ENCODE data around the gene C17orf50. TPM values are rescaled to one million over a fixed set of nuclear protein-coding genes. Genes with fewer than 3 reads are reported as not detected.

Gene C17orf50
- total and polyA plus RNA-seq, 8 donors: 0.12 to 0.28 (median 0.17) TPM; not detected in 5

GRCh38 chr17:35791681-35792350 is 31.1 kb downstream of the C17orf50 start:
- Histone ChIP-seq H3K4me3 (no peak overlapping the region), H3K9me3 (no peaks in the 10 kb centered on the region), H3K4me1 (no peaks in the 10 kb centered on the region), H3K27me3 (no peaks in the 10 kb centered on the region), H3K36me3 (no peaks in the 10 kb centered on the region), H3K27ac (no peak overlapping the region)
- 56 to 60% methylated on average over 9 of the region's 9 CpGs for WGBS, 2 donors
- ATAC-seq (no peak), FAIRE-seq (no peak), DNase-seq (no peak)
- TF ChIP-seq, protein P1, sequence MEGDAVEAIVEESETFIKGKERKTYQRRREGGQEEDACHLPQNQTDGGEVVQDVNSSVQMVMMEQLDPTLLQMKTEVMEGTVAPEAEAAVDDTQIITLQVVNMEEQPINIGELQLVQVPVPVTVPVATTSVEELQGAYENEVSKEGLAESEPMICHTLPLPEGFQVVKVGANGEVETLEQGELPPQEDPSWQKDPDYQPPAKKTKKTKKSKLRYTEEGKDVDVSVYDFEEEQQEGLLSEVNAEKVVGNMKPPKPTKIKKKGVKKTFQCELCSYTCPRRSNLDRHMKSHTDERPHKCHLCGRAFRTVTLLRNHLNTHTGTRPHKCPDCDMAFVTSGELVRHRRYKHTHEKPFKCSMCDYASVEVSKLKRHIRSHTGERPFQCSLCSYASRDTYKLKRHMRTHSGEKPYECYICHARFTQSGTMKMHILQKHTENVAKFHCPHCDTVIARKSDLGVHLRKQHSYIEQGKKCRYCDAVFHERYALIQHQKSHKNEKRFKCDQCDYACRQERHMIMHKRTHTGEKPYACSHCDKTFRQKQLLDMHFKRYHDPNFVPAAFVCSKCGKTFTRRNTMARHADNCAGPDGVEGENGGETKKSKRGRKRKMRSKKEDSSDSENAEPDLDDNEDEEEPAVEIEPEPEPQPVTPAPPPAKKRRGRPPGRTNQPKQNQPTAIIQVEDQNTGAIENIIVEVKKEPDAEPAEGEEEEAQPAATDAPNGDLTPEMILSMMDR (IDR thresholded peaks at IDR 0.05): no peak
- intact Hi-C loops (cut with DNase I): no loop called here

DNA sequence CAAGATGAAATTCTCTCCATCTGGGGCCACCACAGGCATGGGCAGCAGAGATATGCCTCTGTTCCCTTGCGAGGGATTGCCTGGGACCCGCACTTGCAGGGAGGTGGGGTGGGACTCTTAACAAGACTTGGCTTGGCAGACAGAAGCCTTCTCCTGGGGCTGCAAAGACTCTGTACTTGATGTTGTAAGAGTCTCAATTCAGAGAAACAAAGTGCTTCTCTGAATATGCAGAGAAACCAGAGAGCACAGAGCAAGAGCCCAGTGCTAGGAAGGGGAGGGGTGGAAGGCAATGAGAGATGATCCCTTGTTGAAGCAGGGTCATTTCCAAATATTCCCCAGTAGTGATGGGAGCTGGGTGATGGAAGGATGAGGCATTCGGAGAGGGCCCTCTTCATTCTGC is 32.6 kb downstream of the C17orf50 start:
- intact Hi-C loops (cut with DNase I): no loop called here
- DNase-seq: no peak
- 66 to 82% methylated on average over 3 of the region's 3 CpGs for WGBS, 2 donors
- H3K4me1 ChIP-seq: no peaks in the 10 kb centered on the region
- H3K27ac ChIP-seq: no peak overlapping the region
- TF ChIP-seq, protein P1 (IDR thresholded peaks at IDR 0.05): no peak
- ATAC-seq: no peak
- H3K36me3 ChIP-seq: no peaks in the 10 kb centered on the region
- no peaks in the 10 kb centered on the region for H3K9me3 ChIP-seq
- H3K4me3 ChIP-seq: no peak overlapping the region
- peaks cover 0 to 2% (median 0%) of the 10 kb centered on the region in 4 donors for H3K27me3 ChIP-seq
- no peak for FAIRE-seq

GRCh38 chr17:35795007-35795870 is 34.6 kb downstream of the C17orf50 start, which contains the start of gene MMP28:
Gene MMP28, minus strand, starts transcription at chr17:35795641. Its CDS starts 264 bp downstream, at chr17:35795377.
- WGBS, 2 donors: 1 to 2% methylated on average over 36 to 89 of the region's 89 CpGs
- no peaks in the 10 kb centered on the region for H3K36me3 ChIP-seq
- intact Hi-C loops (cut with DNase I): no loop called here
- peaks cover 0 to 4% (median 0%) of the 10 kb centered on the region in 3 donors for H3K4me1 ChIP-seq
- H3K27ac ChIP-seq: no peak within 1 kb of the TSS
- TF ChIP-seq, protein P1 (IDR thresholded peaks at IDR 0.05): no peak
- DNase-seq (peak in 3 of 6 donors; percentile 38 to 73 (median 73)), FAIRE-seq (no peak), ATAC-seq (peak; percentile 67 to 81 (median 70))
- peaks cover 0 to 2% (median 0%) of the 10 kb centered on the region in 4 donors for H3K27me3 ChIP-seq
- H3K4me3 ChIP-seq: peak within 1 kb of the TSS; percentile 33 to 64 (median 39)
- no peaks in the 10 kb centered on the region for H3K9me3 ChIP-seq

DNA sequence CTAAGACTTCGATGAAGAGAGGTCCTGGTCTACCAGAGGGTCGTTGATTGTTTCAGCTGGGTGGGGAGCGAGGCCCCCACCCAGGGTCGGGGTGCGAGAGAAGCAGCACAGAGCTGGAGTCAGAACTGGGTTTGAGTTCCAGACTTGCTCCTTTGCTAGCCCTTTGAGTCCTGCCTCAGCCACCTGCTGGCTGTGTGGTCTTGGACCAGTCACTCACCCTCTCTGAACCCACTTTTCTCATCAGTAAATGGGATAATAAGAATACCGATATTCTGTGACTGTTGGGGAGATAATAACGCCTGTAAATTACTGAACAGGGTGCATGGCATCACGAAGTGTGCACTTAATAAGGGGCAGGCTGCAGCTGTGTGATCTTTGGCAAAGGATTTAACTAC is 35.2 kb downstream of the C17orf50 start:
- 30 to 42% methylated on average over 8 of the region's 8 CpGs for WGBS, 2 donors
- ATAC-seq (no peak), FAIRE-seq (no peak), DNase-seq (no peak)
- intact Hi-C loops (cut with DNase I): no loop called here
- H3K9me3 ChIP-seq: no peaks in the 10 kb centered on the region
- H3K4me1 ChIP-seq: peaks cover 0 to 4% (median 0%) of the 10 kb centered on the region in 3 donors
- H3K27ac ChIP-seq: no peak overlapping the region
- H3K27me3 ChIP-seq: peaks cover 0 to 2% (median 0%) of the 10 kb centered on the region in 4 donors
- H3K36me3 ChIP-seq: no peaks in the 10 kb centered on the region
- TF ChIP-seq, protein P1 (IDR thresholded peaks at IDR 0.05): no peak
- peak overlapping the region in 3 of 4 donors; percentile 35 to 64 (median 43) for H3K4me3 ChIP-seq

All from pancreas (tissue), 10 donors.